ENCODE results near the gene MAF. TPM values are rescaled to one million over a fixed set of nuclear protein-coding genes. Genes with fewer than 3 reads are reported as not detected.

MAF gene
- polyA plus RNA-seq (2013, experiment 1 of 2; ENCODE audit: insufficient read length) = 3.5 TPM
- polyA plus RNA-seq (2013, experiment 2 of 2; ENCODE audit: insufficient read length) = 3.5 TPM

DNA sequence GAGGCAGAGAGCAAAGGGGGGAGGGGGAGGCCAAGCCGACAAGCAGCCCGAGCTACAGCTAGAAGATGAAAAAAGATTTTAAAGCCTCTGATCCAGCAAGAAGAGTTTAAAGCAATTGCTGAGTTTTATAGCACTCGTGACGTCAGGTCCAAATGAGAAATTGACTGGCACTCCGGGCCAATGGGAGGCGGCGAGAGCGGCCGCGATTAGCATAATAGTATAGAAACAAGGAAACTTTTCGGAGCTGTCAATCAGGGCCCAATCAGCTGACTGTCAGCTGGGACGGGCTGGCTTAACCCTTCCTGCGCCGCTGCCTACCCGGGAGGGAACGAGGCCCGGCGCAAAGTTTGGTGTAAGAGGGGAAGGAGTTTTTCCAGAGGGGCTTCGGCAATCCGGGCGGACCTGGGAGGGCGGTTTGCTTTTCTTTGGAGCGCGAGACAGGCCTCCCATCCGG is at the start of gene MAF:
Gene MAF (minus strand): TSS at position 100 of the 454 bp plus-strand sequence. CDS start 835 bp downstream, outside the sequence.
- DNase-seq = peak; percentile 91

DNA sequence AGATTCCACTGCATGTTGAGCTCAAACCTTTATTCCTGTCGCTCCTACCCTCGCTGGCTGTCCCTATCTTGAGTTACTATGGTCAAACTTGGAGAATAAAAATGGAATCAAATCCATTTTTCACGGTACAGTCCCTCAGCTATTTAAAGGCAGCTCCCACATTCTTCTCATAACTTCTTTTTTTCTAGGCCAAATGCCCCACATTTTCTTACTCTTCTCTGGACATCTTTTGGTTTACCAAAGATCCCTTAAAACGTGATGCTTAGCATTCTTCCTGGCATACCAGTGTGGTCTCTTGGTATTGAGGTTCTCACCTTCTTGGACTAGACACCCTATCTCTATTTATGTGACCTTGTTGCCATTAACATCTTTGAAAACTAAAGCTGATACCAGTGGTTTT is 48.3 kb upstream of the MAF start:
- DNase-seq = peak; percentile 18

DNA sequence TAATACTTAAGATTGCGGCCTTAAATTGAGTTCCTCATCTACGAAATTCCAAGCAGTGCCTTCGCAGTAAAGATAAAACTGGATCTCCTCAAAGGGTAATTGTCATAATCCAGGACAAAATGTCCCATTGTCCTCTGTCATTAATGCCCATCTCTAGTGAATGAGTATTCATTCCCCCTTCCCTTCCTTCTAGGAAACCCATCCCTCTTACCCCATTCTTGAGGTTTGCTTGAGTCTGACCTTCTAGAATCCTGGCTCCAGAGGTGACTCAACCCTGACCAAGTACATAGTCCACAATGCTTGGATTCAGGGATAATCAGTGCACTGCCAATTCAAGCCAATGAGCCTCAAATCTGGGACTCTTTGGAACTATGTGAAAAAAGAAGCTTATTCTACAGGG is 47.0 kb upstream of the MAF start:
- DNase-seq = no peak

DNA sequence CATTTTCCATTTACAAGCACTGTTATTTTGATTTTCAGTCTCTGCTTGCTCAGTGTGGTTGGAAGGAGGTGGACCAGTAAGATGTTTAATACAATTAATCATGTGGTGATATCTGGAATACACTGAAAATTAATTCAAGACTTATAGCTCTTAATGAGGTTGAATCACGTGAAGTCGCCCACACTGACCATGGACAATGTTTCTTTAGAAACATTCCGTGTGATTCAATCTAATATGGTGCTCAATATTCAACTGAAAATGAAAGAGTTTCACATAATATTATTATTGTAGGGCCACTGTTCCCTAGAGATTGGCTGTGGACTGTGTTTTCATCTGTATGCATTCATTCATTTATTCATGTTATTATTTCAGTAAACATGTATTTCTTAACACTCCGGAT is 45.2 kb upstream of the MAF start:
- DNase-seq = no peak

DNA sequence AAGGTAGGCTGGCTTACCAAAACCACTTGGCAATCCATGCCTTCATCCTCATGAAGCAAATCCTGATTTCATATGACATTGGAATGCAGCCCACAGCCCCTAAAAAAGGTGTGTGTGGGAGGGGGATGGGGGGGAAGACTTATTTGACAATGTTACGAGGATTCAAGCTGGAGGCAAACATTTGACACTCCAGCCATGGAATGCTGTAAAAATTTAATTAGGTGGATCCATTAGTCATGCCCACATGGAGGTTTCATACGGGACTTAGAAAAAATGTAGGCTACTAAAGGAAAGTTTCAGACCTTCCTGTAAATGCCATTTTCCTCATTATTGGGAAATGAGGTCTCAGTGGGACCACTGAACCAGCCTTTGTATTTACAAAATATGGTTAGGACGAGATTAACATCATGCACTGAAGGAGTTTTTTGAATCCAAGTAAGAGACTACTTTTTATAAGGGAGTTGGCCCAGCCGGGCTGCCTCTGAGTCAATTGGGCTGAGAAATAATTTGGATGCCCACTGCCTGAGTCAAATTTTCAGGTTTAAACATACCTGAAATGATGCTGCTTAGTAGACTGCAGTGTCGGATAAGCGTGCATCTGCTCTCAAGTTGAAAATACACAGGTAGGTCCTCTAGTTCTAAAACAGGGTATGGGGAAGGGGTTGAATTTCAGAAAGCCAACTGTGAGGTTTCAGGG is 44.6 kb upstream of the MAF start:
- DNase-seq = no peak

DNA sequence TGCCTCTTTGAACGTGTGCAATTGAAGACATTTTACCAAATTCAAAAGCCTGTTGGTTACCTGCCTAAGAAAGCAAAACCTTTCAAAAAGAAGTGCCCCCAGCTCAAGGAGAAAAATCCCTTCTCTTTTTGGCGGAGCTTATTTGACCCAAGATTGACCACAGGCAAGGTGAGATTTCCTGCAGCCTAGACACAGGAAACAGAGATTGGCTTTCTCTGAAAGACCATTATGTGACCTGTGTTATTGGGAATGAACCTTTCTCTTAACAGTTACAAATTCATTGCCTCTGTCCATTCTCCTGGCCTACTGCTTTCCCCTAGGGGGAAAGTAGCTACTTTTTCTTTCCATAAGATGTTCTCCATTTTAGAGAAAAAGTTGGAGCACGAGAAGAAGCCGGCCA is 42.1 kb upstream of the MAF start:
- DNase-seq = no peak

DNA sequence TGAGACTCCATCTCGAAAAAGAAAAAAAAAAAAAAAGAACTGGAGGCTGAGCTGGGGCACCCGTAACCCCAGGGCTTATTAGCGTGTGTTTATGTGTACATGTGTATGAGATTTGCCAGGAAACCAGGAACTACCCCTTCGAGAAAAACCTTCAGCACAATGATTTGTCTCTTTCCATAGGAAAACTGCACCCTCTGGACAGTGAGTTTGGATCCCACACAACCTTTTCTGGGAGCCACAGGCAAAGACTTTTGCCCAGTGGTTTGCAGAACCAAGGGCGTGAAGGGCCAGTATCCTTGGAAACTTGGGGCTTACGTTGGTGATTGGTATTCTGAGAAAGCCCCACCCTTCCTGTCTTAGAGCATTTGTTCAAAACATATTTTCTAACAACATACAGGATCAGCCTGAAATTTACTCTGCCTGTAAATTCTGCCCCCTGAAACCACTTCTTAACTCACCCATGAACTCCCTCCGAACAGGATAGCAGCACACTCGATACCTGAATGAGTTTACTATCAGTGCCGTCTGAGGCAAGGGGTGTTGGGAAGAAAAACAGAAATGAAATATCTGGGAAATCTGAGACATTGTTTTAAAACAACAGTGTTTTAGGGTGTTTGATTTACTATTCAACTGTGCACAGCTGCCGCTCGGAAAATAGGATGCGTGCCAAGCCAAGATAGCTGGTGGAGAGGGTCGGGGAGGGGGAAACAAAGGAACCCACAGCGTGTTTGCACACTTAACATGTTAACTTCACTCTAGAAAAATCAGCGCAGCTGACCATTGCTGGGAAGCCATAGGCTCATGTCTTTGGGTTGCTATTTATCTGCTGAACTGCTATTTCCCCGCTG is 40.2 kb upstream of the MAF start:
- no peak for DNase-seq

DNA sequence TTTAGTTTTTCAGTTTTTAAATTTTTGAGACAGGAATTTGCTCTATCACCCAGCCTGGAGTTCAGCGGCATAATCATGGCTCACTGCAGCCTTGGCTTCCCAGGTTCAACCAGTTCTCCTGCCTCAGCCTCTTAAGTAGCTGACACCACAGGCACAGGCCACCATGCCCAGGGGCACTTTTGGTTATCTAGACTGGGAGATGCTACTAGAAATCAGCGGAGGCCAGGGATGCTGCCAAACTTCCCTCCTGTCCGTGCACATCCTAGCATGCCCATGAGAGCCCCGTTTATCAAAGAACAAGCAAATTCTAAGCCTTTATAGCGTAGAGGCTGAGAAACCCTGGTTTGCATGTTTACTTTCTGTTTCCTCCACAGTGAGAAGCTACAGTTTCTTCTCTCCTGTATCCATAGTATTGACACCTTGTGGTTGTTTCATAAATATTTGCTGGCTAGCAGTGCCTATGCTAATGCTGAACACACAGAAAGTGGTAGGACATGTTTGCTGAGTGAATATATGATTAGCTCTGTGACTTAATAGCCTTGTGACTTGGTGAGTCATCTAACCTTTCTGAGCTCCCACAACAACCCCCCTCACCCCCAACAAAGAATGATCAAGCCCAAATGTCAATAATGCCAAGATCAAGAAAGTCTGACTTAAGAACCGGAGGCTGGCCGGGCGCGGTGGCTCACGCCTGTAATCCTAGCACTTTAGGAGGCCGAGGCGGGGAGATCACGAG is 39.2 kb upstream of the MAF start:
- DNase-seq = no peak

DNA sequence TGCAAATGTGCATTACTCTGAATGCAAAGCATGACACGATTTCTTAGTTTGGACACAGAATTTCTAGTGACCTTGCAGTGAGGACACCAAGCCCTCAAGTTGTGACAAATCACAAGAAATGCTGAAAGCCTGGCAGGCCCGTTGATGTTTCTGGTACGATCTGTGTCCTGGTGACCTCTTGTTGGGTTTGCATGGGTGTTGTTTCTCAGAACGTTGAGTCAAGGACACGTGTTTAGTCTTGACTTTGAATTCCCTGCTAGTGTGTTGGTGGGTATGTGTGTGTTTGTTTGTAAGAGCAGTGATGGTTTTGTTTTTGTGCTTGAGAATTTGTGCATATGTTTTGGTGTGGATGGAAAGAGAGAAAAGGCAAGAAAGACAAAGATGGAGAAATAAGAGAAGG is 37.8 kb upstream of the MAF start:
- no peak for DNase-seq

DNA sequence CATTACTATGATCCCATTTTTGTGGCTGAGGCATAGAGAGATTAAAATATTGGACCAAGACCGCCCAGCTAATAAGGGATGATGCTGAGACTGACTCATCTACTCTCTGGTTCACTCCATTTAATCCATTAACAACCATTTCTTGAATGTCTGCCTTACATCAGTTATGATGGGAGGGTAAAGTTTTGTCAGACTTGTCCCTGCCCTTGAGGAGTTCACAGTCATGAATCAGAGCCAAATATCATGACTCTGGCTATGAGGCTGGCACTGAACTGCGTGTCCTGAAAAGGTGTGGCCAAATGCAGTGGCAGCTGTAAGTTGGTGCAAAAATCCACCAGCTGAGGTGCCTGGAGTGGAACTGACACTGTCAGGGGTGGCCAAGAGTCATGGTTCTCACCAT is 35.0 kb upstream of the MAF start:
- no peak for DNase-seq

DNA sequence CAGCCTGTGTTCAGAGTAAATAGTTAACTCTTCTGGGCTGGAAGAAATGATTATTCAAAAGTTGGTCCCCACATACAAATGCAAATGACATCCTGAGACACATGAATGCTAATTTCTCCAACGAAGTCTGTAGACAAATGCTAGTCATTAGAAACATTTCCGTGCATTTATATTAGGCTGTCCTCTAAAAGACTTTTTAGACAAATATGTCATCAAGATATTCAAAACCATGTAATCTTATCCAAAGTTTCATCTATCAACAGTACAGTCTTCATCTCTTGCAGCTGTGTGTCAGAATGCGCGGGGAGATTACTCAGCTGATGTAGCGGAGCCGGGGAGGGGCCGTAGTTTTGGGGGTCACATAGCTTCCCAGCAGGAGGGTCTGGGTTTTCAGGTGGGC is 33.8 kb upstream of the MAF start:
- no peak for DNase-seq

DNA sequence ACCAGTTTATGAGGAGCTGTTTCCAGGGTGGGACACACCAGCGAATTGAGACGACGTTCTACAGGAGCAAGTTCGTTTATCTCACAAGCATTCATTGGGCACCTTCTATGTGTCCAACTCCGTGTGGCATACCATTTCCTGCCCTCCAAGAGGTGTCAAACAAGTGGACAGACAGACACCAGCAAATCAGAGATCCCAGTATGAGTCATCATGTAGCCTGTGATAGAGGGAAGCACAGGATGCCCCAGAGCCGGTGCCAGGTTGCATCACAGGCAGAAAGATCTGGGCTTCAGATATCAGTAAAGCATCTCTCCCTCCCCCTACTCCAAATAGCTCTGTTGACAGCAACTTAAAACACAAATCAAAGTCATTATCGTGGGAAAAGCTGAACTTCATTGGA is 31.8 kb upstream of the MAF start:
- no peak for DNase-seq

DNA sequence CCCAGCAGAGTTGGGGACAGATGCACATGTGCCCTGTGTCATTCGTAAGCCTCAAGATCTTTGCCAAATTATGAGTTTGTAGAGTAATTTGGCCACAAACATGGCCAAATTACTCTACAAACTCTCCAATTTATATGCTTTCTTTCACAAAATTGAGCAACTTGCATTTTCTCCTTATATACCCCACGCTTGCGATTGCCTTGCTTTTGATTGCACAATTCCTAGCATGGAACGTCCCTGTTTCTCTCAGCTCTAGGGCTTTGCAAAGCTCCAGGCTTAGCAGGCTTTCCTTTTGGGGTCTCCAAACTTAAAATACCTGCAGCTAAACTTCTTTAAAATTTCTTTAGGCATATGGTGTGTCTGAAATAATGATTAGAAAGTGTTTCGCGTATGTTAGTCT is 28.5 kb upstream of the MAF start:
- no peak for DNase-seq

DNA sequence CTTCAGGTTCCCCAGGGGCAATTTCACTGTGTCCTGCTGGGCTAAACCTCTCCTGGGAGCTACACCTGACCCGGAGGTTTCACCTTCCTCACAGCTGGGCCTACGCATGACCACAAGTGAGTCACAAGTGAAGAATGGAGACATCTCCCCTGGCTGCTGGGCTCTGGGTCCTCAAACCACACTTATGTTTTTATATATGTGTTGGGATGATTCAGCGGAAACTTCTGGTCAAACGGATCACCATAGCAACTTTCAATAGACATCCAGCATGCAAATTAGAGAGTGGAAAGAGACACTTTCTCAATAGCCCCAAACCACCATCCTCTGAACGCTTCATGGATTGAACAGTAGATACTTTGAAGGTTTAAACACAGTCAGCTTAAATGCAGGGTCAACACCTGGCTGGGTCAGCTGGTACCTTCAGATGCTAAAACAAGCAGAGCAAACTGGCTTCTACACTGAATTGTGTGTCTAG is 28.0 kb upstream of the MAF start:
- peak; percentile 62 for DNase-seq

DNA sequence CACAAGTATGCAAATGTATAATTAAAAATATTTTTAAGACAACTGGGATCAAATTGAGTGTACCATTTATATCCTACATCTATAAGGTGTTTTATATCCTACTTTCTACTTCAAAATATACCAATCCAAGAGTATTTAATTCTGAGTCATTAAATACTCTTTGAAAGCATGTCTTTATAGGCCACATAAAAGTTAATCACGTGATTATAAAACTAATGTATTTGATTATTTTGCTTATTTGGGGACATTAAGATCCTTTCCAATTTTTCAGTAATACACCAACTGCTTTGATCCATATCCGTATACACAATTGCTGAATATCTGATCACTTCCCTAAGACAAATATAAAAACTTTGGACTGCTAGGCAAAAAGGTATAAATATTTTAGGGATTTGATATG is 26.6 kb upstream of the MAF start:
- DNase-seq = no peak

DNA sequence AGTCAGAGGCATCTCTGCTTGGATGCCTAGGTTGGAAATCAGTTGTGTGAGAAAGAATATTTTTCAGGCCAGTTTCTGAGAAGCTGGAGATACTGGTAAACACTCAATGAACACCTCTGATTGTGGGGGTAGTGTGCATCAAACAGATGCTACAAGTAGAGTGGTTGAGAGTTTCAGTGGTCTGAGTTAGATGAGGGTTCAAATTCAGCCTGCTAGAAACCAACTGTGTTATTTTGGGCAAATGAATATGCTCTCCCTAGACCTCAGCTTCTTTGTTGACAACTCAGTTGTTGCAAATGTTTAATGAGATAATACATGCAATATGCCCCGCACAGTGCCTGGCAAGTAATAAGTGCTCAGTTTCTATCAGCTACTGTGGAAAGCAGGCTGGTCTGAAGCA is 25.2 kb upstream of the MAF start:
- no peak for DNase-seq

DNA sequence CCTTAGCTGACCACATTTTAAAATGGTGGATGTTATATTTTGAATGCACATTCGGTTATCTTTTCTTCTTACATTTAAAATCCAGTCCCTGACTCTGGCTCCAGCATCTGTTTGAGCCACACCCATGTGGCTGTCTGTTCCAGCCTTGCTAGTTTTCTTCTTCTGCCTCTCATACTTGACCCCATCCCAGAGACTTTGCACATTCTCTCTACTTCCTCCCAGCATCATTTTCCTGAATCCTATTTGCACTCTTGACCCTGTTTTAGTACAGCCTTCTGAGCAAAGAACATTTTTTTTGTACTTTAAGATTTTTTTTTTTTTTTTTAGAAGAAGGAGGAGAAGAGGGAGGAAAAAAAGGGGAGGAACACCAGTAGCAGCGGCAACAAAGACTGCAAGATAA is 23.3 kb upstream of the MAF start:
- DNase-seq = no peak

DNA sequence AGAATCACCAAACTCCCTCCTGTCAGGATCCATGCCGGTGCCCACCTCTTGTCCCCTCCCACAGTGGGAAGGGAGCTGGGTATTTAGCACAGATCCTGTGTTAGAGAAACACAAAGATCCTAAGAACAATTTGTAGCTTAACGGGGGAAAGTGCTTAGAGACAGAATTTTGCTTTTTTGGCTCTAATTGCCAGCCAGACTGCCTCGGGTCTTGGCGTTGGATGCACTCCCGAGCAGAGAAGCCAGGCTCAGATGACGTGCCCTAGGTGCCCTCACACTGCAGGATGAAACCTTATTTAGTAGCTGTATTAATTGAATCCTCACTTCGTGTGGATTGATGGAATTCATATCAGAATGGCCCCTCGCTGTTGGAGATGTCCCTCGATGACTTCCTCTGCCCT is 22.5 kb upstream of the MAF start:
- DNase-seq = no peak

DNA sequence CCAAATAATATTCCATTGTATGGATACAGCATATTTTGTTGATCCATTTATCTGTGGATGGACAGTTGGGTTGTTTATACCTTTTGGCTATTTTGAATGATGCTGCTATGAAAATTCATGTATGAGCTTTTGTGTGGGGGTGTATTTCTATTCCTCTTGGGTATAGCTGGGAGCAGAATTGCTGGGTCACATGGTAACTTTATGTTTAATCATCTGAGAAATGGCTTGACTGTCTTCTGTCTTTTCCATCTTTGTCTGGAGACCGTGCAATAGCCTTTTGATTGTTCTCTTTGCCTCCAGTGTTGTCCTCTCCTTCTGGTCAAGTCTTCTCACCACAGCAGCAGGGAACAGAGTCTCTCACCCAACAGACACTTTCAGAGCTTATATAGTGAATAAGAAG is 20.5 kb upstream of the MAF start:
- no peak for DNase-seq

DNA sequence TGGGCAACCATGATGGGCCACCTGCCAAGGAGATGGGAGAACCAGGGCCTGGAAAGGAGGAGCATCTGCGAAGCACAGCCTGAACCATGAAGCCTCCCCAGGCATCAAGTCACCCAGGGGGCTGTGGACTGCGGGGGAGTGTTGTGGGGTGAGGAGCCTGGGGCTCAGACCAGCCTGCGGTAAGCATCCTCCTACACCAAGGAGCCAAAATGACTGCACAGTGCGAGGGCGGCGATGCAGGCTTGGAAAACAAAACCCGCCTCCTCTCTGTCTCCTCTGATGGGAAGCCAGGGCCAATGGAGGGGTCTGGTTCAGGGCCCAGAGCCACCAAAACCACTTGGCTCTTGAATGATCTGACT is 18.1 kb upstream of the MAF start:
- DNase-seq = no peak

DNA sequence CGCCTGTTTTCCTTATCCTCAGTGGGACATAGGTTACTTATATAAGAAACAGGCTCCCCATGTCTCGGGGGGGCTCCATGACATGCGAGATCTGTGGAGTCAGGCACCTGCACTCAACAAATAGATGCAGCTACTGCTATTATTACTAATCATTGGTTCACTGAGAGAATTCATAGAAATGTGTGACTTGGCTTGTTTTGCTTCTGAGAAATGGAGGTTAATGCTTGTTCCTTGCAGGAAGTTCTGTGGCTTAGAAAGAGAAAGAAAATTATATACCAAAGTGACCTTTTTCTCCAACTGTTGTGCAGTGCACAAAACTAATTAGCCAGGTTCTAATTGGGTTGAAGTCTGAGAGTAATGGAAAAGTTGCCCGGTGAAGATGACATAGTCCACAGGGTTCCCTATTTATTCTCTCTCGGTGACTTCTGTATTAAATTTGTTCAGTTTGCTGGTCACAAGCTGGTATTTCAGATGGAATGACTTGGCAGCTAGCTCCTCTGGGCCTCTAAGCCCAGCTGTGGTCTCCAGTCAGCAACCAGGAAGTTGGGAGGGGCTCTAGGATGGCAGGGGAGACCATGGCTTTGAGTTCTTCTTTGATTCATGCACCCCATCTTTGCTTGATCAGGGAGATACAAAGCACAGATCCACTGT is 17.6 kb upstream of the MAF start:
- no peak for DNase-seq

DNA sequence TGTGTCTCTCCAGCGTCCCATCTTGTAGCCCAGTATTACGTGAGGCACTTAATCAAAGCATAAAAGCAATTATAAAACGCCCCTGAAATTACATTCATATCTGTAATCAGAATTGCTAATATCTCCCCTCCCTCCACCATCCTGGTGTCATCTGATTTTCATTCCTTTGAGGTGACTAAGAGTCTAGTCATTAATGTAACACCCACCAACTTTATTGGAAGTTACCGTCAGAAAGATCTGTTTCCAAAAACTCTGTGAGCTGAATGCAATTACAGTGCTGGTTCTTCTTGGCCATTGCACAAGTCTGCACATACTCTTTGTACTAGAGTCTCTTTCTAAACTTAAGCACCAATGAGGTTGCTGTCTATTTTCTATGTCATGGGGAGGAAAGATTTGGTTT is 12.5 kb upstream of the MAF start:
- DNase-seq = peak; percentile 55

DNA sequence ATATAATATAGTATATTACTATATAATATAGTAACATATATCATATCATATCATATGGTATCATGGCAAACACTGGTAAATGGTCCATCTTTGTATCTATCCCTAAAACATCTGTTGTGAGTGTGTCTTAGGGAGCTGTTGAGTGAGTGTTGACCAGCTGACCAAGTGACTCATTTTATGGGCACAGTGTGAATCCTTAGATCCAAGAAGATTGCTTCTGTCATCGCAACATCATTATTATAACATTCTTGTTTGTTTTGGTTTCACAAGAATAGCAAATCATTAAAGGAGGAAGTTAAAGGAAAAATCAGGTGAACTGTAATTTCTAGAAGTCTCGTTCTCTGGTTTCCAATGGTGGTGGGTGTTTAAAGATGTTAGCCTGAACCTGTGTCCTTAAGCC is 11.7 kb upstream of the MAF start:
- no peak for DNase-seq
